IPS DF 4.7 (cell line): ENCODE results near the gene MTMR2.
"Not testable (repeated sequence)": the region's sequence is repeated elsewhere in the genome, so short reads cannot be mapped to it uniquely, and the experiment has no call there.

ENCODE experiments used
- DNase-seq: peaks from one replicate; pipeline ENCODE4 v3.0.0-alpha.2; 2013; ENCODE audit warnings: low spot score; ENCODE audit errors: extremely low read depth

The MTMR2 gene

DNA sequence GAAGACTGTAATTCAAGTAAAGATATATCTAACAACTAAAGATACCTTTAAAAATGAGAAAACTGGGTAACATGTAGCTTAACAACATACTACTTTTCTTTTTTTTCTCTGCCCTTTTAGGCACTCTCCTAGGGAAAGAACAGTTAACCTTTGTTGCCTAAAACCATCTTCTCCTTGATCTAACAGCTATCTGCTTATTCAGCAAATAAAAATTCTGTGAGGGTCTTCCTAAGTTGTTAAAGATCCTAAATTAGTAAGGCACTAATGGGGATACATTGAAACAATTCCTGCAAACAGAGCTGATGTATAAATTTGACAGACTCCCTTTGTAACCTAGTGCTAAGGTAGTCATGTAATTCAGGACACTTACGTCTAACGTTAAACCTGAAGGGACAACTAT is 39.1 kb downstream of the MTMR2 start:
- DNase-seq = no peak

GRCh38 chr11:95884376-95884775 is 39.5 kb downstream of the MTMR2 start:
- no peak for DNase-seq

DNA sequence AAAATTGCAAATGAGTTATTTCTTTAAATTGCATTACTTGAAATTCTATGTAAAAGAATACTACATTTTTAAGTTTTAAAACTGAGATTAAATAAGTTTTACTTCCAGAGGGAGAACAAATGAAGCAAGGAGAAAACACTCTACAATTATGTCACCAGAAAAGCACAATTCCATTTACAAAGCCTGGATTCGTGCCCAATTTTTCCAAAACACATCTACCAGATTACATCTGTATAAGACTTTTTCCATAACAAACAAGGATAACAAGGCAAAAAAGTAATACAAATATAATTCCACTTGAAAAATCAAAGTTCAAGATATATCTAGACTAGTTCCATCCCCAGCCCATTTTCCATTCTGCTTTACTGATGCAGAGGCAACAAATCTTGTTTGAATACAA is 40.5 kb downstream of the MTMR2 start:
- DNase-seq = no peak

DNA sequence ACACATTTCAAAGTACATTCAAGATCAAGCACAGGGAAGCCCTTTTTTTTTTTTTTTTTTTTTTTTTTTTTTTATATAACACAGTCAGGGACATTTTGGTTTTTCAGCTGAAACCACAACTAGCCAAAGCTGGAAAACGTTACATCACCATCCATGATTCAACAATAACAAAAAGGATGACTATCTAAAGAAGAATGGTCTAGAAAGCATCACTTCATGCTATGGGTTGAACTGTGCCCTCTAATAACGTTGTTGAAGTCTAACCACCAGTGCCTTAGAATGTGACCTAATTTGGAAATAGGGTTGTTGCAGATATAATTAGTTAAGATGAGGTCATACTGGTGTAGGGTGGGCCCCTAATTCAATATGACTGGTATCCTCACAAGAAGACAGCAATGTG is 46.6 kb downstream of the MTMR2 start:
- no peak for DNase-seq

DNA sequence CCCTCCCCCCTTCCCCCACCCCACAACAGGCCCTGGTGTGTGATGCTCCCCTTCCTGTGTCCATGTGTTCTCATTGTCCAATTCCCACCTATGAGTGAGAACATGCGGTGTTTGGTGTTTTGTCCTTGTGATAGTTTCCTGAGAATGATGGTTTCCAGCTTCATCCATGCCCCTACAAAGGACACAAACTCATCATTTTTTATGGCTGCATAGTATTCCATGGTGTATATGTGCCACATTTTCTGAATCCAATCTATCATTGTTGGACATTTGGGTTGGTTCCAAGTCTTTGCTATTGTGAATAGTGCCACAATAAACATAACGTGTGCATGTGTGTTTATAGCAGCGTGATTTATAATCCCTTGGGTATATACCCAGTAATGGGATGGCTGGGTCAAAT is 53.0 kb downstream of the MTMR2 start:
- not testable (repeated sequence) for DNase-seq

DNA sequence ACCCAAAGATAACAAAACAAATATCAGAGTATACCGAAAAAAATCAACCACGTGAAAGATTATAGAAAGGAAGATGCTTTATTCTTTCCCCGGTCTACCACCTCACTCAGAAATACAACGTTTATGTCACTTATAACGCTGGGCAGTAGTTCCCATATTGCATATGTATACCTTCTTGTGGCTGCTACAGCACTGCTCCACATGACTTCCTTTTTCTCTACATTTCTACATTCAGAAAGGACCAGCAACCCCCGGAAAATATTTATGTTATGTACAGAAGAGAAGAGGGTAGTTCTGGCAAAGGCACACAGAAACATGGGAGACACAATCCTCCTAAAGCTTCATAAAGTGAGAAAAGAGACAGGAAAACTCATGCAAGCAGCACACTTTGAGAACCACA is 56.8 kb downstream of the MTMR2 start:
- no peak for DNase-seq

DNA sequence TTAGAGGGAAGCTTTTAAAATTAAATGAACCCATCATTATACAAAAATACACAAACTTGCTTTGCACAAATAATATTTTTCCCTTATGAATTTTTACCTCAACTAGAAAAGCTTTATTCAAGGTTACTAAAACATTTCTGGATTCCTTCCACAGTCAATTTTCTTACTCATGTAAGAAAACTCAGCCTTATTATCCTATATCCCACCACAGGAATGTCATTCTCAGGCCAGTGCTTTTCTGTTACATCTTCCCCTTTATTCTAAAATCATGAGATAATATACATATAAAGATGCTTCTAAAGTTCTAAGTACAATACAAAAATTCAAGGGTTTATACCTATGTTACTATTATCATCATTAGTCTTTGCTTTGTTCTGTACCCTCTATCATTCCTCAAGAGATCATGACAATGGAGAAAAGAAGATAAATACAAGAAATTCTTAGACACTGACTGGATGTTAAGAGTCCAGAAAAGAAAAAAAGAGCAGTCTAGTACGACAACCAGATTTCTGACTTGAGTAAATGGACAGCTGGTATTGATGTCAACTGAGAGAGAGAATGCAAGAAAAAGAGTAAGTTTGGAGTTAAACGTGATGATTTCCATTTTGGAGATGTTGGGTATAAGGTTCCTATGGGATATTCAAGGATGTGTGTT is 60.3 kb downstream of the MTMR2 start:
- DNase-seq = no peak

DNA sequence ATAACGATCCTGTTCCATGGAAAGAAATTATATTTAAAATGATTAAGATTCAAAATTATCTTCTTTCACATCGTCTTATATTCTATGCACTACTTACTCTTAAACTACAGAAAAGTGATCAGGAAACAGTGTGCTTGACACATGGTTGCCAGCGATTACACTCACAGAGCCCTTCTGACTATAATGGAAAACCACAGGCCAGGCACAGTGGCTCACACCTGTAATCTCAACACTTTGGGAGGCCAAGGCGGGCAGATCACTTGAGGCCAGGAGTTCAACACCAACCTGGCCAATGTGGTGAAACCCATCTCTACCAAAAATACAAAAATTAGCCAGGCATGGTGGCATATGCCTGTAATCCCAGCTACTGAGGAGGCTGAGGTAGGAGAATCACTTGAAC is 63.9 kb downstream of the MTMR2 start:
- not testable (repeated sequence) for DNase-seq

DNA sequence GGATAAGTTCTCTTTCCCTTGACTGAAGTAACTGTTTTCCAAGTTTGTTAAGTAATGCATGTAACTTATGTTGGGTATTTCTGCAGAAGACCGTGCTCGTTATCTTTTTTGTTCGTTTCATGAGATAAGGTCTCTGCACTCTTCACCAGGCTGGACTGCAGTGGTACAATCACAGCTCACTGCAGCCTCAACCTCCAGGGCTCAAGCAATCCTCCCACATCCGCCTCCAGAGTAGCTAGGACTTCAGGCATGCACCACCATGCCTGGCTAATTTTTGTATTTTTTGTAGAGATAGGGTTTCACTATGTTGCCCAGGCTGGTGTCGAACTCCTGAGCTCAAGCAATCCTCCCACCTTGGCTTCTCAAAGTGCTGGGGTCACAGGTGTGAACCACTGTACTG is 69.5 kb downstream of the MTMR2 start:
- DNase-seq = not testable (repeated sequence)

GRCh38 chr11:95853862-95854261 is 70.0 kb downstream of the MTMR2 start:
- DNase-seq = no peak

- DNase-seq = no peak
Measured at GRCh38 chr11:95853138-95853537, 70.8 kb downstream of the MTMR2 start.

- no peak for DNase-seq
Measured at GRCh38 chr11:95850137-95850536, 73.8 kb downstream of the MTMR2 start.

DNA sequence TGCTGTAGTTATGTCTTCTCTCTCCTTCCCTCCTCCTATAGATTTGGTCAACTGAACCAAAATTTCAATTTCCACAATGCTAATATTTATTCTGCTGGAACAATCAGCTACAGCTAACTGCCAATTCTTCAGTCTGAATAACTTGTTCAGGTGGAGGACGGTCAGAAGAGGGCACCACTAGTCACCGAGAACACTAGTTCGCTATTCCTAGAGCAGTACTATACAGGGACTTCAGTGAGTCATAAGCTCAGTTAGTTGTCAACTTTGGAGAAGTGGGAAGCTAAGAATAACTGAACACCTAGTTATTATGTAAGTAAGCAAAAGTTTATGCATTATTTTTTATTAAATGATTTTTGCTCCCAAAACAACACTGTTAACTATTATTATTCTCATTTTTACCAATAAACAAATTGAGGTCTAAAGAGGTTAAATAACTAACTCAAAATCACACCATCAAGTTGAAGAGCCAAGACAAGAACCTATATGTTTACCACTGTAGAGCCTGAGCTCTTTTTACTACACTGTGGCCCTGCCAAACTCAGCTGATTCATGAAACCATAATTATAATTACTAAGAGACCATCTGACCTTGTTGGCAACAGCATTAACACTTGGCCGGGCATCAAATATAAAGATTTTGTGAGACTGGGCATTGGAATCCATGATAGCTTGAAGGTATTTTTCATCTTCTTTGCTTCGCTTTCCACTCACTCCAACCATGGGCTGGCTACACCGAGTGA is 74.7 kb downstream of the MTMR2 start:
- peak; percentile 5 for DNase-seq

- no peak for DNase-seq
Measured at GRCh38 chr11:95845167-95845566, 78.7 kb downstream of the MTMR2 start.

- peak; percentile 33 for DNase-seq
Measured at GRCh38 chr11:95835768-95836488, 88.0 kb downstream of the MTMR2 start.

DNA sequence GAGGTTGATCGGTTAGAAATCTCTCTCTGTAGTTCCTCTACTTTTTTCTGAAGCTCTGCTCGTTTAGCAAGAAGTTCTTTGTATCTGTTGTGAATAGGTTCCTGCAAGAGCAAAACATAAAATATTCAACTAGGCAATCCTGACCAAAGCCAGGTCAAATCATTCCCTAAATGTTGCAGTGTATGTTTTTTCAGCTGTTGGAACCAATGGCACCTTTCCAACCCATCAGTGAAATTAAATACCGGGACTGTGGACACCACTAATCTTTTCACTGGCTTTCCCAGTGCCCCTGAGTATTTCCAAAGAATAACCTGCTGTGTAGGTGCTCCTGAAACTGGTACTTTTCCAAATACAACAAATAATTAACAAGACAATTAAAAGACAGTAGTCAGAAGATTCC is 88.6 kb downstream of the MTMR2 start:
- DNase-seq = no peak

DNA sequence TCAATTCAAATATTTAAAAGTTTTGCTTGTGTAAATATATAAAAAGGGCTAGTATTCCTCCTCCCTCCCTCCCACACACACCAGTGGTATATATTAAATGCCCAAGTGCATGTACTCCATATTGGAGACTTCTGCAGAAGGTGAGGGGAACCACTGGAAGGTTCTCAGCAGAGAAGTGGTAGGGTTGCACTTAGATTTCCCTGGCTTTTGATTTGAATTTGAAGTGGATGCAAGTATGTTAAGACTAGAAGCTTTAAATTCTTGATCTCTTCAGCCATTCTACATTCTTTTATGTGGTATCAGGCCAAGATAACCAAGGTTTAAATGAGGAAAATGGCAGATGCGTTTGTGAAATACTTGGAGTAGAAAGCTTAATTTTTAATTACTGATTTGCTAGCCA is 90.5 kb downstream of the MTMR2 start:
- no peak for DNase-seq

DNA sequence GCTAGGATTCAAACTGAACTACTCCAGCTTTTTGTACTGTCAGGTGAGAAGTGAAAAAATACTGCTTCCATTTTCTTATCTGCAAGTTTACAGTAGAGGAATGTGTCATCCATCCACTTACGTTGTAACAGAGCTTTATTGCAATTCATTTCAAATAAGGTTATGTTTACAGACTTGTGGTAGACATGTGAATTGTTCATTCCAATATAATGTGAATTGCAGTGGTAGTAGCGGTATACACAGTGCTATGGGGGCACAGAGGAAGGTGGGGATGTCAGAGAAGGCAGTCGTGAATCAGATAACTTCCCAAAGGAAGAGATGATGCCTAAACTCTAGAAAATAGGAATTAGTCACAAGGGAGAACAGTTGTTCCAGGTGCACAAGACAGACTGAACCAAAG is 91.1 kb downstream of the MTMR2 start:
- DNase-seq = no peak

DNA sequence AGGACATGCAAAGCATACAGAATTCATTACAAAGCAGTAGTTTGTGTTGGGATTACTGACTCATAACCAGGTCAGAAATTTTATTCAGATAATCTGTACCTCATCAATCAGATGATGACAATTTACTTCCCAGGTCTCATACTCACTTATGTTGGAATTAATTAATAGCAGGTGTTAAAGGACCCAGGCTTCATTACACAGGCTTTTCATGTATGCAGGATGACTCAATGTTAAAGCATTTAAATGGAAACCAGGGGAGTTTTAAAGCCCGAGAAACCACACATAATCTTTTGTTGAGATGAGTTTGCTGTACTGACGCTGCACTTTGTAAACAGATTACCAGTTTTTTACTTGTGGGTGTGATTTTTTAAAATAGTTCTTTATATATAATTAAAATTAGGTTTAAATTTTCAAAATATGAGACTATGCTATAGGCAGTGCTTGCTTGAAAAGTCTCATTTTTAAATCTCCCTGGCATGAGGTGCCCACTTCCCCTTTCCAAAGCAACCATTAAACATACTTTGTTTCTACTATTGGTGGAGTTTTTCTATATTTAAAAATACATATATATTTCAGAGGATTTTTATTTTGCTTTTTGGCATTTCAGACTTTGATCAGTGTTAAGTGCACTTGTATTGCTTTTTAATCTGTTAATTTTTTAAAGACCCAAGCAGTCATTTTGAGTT is 92.6 kb downstream of the MTMR2 start:
- no peak for DNase-seq

DNA sequence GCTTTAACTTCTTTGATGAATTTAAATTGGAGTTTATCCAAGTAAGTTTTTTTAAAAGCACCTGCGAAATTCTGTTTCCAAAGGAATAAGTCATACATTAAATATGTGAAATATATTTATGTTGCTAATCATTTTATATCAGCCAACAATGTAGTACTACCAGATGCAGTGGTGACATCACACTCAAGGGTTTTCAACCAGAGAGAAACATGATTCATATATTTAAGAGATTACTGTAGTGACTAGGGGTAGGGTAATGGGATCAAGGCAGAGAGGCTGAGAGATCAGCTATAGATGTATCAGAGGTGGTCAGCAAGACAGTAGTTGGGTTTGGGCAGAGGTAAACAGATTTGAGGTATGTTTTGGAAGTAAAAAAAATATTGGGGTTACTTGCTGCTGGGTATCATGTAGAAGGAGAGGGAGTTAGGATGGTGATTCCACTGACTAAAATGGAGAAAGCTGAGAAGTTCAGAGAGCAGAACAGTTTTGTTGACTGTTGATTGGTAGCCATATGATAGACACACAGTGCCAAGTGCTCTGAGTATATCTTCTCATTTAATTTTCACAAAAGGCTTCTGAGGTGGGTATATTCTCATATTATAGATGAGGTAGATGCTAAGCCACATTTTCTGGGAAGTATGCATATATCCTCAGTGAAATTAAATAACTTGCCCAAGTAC is 94.2 kb downstream of the MTMR2 start:
- no peak for DNase-seq

DNA sequence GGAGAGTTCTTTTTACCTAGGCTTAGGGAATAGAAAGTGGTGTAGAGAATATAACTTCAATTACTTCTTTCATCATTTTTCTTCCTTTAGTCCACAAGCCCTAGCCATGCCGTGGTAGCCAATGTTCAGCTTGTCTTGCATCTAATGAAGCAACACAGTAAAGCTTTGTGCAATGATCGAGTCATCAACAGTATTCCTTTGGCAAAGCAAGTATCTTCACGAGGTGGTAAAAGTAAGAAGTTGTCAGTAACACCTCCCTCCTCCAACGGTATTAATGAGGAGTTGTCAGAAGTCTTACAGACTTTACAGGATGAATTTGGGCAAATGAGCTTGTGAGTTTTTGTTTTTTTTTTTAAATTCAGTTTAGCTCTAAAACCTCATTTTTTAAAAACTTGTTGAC is 96.2 kb downstream of the MTMR2 start:
- no peak for DNase-seq
